AG04450 (cell line): ENCODE data around the gene NPLOC4. TPM values are rescaled to one million over a fixed set of nuclear protein-coding genes. Genes with fewer than 3 reads are reported as not detected.
A peak's percentile ranks its signal among the peaks of the same experiment; 100 is the strongest.

Source experiments
- CTCF ChIA-PET: fragments of 300-600, 350-600 bp; formaldehyde crosslinking; extraction: SDS; loops from one replicate; lab custom pipeline; 2022; ENCODE audit warnings: antibody characterized with exemption, inconsistent platforms; lab: Charles Lee
- POLR2A ChIA-PET: fragments of 350-600 bp; formaldehyde crosslinking; extraction: SDS; loops from one replicate; lab custom pipeline; 2021; ENCODE audit warnings: antibody characterized with exemption, inconsistent platforms; lab: Yijun Ruan, JAX
- DNase-seq: peaks from one replicate; pipeline ENCODE4 v3.0.0-alpha.2; 2011; ENCODE audit warnings: low read depth, low spot score
- H3K27ac ChIP-seq: one replicate; pipeline ENCODE4 v1.5.1; 2012; ENCODE audit warnings: low read depth, low read length, control low read depth
- H3K27me3 ChIP-seq: one replicate; pipeline ENCODE4 v1.6.0; 2012; ENCODE audit warnings: low read length; ENCODE audit not compliant: control insufficient read depth, insufficient read depth
- H3K4me3 ChIP-seq: 2 replicates; pipeline ENCODE4 v1.5.1; 2011; ENCODE audit warnings: mild to moderate bottlenecking, low read depth, low read length, control low read depth
- H3K9me3 ChIP-seq: 2 replicates; pipeline ENCODE4 v1.5.1; 2012; ENCODE audit warnings: low read length; ENCODE audit not compliant: control insufficient read depth, insufficient read depth
- polyA plus RNA-seq: library from polyadenylated mRNA; depleted of rRNA; stranded (reverse); fragments of >200 nt; gene quantifications from 2 replicates; pipeline ENCODE4 v1.2.3, GENCODE V29; 2011
- TF ChIP-seq, protein P1 (sequence below): IDR thresholded peaks from 2 replicates; pipeline ENCODE4 v1.5.1; 2011; ENCODE audit warnings: low read depth, low read length, control low read depth, inconsistent platforms

The NPLOC4 gene
- polyA plus RNA-seq, 1 experiment: 66.5 TPM

DNA sequence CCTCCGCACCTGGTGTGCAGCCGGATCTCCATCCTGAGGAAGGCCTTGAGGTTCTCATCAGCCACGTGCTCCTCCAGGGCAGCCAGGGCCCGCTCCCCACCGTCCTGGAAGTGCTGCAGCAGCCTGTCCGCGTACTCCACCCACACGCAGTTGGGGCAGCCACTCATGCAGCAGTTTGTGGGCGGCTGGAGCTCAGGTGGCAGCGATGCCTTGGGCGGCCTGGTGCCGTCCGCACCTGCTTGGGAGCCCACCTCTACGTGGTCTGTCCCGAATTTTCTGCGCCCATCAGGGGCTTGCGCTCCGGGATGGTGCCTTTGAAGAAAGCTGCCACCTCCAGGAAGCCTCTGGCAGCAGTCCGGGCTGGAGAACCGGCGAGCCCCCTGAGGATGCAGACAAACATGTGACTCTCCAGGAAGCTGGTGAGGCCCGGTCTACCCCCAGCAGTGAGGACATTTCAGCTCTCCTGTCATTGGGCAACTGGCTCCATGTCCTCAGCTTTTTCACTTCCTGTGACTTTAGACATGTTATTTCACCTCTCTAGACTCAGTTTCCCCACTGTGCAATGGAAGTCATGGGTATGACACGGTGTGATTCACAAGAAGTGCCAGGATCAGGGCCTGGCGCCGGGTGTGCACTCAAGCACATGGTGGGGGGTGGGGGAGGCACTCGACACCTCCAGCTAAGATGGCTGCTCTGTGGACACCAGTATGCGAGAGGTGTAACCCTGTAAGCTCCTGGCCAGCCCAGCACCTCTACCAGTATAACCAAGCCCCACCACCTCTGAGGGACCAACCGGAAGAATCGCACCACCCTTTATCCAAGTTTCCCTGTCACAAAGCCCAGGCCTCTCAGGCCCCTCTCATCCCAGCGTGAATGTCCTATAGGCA lies 28.5 kb upstream of the NPLOC4 start:
- Histone ChIP-seq H3K27ac (peak overlapping the region; percentile 61), H3K4me3 (peak overlapping the region; percentile 85), H3K27me3 (no peaks in the 10 kb centered on the region), H3K9me3 (no peaks in the 10 kb centered on the region; the same call in 1 of the 2 replicates)
- TF ChIP-seq, protein P1, sequence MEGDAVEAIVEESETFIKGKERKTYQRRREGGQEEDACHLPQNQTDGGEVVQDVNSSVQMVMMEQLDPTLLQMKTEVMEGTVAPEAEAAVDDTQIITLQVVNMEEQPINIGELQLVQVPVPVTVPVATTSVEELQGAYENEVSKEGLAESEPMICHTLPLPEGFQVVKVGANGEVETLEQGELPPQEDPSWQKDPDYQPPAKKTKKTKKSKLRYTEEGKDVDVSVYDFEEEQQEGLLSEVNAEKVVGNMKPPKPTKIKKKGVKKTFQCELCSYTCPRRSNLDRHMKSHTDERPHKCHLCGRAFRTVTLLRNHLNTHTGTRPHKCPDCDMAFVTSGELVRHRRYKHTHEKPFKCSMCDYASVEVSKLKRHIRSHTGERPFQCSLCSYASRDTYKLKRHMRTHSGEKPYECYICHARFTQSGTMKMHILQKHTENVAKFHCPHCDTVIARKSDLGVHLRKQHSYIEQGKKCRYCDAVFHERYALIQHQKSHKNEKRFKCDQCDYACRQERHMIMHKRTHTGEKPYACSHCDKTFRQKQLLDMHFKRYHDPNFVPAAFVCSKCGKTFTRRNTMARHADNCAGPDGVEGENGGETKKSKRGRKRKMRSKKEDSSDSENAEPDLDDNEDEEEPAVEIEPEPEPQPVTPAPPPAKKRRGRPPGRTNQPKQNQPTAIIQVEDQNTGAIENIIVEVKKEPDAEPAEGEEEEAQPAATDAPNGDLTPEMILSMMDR: no peak
- CTCF ChIA-PET: interaction anchor here (1.1 to 1.2 kb wide), 2 partner anchors 10 to 64 kb away, joined by 3 to 4 read pairs; no protein-coding TSS in a partner anchor
- no peak for DNase-seq
- POLR2A ChIA-PET: interaction anchor here (0.8 to 1.8 kb wide), 4 partner anchors 13 to 29 kb away, joined by 3 to 7 read pairs (median 4); partner anchors contain the start of genes ARL16, HGS and NPLOC4

DNA sequence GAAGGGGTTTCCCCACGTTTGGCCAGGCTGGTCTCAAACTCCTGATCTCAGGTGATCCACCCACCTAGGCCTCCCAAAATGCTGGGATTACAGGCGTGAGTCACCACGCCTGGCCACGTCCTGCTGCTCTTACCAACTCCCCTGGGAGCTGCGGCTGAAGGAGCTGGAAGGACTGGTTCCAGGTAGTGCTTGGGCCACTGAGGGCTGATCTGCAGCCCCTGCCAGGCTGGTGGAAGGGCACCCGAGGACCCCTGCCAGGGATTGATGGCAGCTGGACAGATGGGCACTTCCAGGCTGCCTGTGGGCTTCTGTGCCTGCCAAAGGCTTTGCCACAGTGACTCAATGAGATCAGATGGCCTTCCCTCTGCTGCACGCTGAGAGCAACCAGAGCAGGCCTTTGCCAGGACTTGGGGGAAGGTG lies 27.1 kb upstream of the NPLOC4 start:
- TF ChIP-seq, protein P1: no peak
- CTCF ChIA-PET: no interaction called here
- Histone ChIP-seq H3K4me3 (no peak overlapping the region), H3K9me3 (no peaks in the 10 kb centered on the region; the same call in 1 of the 2 replicates), H3K27me3 (no peaks in the 10 kb centered on the region), H3K27ac (no peak overlapping the region)
- POLR2A ChIA-PET: no interaction called here
- no peak for DNase-seq

DNA sequence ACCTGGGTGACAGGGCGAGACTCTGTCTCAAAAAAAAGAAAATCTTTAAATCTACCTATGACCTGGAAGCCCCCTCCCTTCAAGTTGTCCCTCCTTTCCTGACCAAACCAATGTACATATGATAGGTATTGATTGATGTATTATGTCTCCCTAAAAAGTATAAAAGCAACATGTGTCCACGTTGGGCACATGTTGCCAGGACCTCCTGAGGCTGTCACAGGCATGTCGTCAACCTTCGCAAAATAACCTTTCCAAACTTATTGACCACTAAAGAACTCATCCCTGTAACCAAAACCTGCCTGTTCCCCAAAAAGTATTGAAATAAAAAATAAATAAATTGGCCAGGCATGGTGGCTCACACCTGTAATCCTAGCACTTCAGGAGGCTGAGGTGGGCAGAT lies 25.1 kb upstream of the NPLOC4 start:
- POLR2A ChIA-PET: interaction anchor here (0.6 to 0.9 kb wide), 2 partner anchors 21 to 274 kb away, joined by 3 read pairs; partner anchors contain the start of genes ARL16 and HGS
- H3K27ac ChIP-seq: no peak overlapping the region
- no peaks in the 10 kb centered on the region; the same call in 1 of the 2 replicates for H3K9me3 ChIP-seq
- TF ChIP-seq, protein P1: no peak
- no peaks in the 10 kb centered on the region for H3K27me3 ChIP-seq
- no peak overlapping the region for H3K4me3 ChIP-seq
- no peak for DNase-seq
- CTCF ChIA-PET: no interaction called here

DNA sequence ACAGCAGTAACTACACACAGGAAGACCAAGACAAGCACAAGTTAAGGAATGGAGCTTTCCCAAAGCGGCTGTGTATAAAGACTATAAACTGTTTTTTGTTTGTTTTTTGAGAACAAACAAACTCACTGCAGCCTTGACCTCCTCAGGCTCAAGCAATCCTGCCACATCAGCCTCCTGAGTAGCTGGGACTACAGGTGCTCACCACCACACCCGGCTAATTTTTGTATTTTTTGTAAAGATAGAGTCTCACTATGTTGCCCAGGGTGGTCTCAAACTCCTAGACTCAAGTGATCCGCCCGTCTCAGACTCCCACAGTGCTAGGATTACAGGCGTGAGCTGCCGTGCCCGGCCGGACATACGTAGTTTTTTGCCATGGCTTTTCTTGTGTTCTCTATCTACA lies 23.5 kb upstream of the NPLOC4 start:
- Histone ChIP-seq H3K4me3 (no peak overlapping the region), H3K27me3 (no peaks in the 10 kb centered on the region), H3K27ac (no peak overlapping the region), H3K9me3 (no peaks in the 10 kb centered on the region; the same call in 1 of the 2 replicates)
- ChIA-PET CTCF (no interaction called here), POLR2A (interaction anchor here (0.6 kb wide), 1 partner anchor 33 kb away, joined by 3 read pairs; no protein-coding TSS in a partner anchor)
- DNase-seq: no peak
- TF ChIP-seq, protein P1: no peak

DNA sequence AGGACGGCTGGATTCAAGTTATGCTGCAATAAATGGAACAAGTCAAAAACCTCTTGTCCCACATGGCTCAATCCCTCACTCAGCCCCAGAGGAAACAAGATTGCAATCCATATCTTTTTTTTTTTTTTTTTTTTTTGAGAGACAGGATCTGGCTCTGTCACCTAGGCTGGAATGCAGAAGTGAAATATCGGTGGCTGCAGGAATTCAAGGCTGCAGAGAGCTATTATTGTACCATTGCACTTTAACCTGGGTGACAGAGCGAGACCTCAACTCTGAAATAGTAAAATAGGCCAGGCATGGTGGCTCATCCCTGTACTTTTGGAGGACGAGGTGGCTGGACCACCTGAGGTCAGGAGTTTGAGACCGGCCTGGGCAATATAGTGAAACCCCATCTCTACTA lies 22.1 kb upstream of the NPLOC4 start:
- Histone ChIP-seq H3K9me3 (no peaks in the 10 kb centered on the region; the same call in 1 of the 2 replicates), H3K27ac (no peak overlapping the region), H3K27me3 (no peaks in the 10 kb centered on the region), H3K4me3 (no peak overlapping the region)
- TF ChIP-seq, protein P1: no peak
- ChIA-PET CTCF (no interaction called here), POLR2A (no interaction called here)
- DNase-seq: no peak
